IMR-90 (cell line): ENCODE measurements around the gene METTL4. TPM values are rescaled to one million over a fixed set of nuclear protein-coding genes. Genes with fewer than 3 reads are reported as not detected.

Experiments used
- ATAC-seq: fragments of 200-7000 bp; cut with Tn5 transposase; 2 replicates; pipeline ENCODE4 v1.9.1; 2020; ENCODE audit warnings: low read depth, mild to moderate bottlenecking, moderate library complexity
- BruUV-seq: library from RNA; stranded (reverse); fragments of 400-500 nt; replicated peaks from 2 replicates; lab custom pipeline; 2021; lab: Mats Ljungman, UMichigan
- CTCF ChIA-PET: fragments of 300-600 bp; formaldehyde crosslinking; extraction: SDS; loops from one replicate; lab custom pipeline; 2021; ENCODE audit warnings: antibody characterized with exemption; lab: Yijun Ruan, JAX
- POLR2A ChIA-PET: fragments of 300-600 bp; sonication (Branson Sonifier 250); formaldehyde crosslinking; loops from one replicate; lab custom pipeline; 2022; ENCODE audit warnings: antibody characterized with exemption; ENCODE audit not compliant: unreplicated experiment; lab: Charles Lee
- DNase-seq: peaks from one replicate; pipeline ENCODE4 v3.0.0; 2013
- H2AFZ ChIP-seq: replicated peaks from 2 replicates; pipeline ENCODE3; 2013; ENCODE audit warnings: low read length, mild to moderate bottlenecking; ENCODE audit not compliant: poor library complexity
- H2AK5ac ChIP-seq: 2 replicates; pipeline ENCODE4 v1.6.1; 2013; ENCODE audit warnings: low read depth, low read length, inconsistent platforms
- H2AK9ac ChIP-seq: replicated peaks from 2 replicates; pipeline ENCODE3; 2013; ENCODE audit warnings: mild to moderate bottlenecking, low read depth, low read length, moderate library complexity; ENCODE audit not compliant: poor library complexity
- H2BK120ac ChIP-seq: 2 replicates; pipeline ENCODE4 v1.6.1; 2013; ENCODE audit warnings: low read depth, low read length, inconsistent platforms
- H2BK15ac ChIP-seq: 3 replicates; pipeline ENCODE4 v1.6.1; 2013; ENCODE audit warnings: low read depth, low read length, inconsistent platforms
- H2BK20ac ChIP-seq: 2 replicates; pipeline ENCODE4 v1.6.1; 2013; ENCODE audit warnings: low read depth, mild to moderate bottlenecking, inconsistent platforms, low read length, moderate library complexity
- H2BK5ac ChIP-seq: 2 replicates; pipeline ENCODE4 v1.6.1; 2013; ENCODE audit warnings: mild to moderate bottlenecking, low read depth, low read length, inconsistent platforms; ENCODE audit not compliant: poor library complexity, severe bottlenecking
- H3K14ac ChIP-seq: replicated peaks from 2 replicates; pipeline ENCODE4 v1.6.1; 2013; ENCODE audit warnings: low read depth, low read length, inconsistent platforms
- H3K18ac ChIP-seq: 2 replicates; pipeline ENCODE4 v1.6.1; 2013; ENCODE audit warnings: low read depth, low read length, control low read depth
- H3K23ac ChIP-seq: 2 replicates; pipeline ENCODE4 v1.6.1; 2013; ENCODE audit warnings: low read depth, low read length, inconsistent platforms
- H3K27ac ChIP-seq: 2 replicates; pipeline ENCODE4 v1.5.1; 2013; ENCODE audit warnings: mild to moderate bottlenecking, control low read depth, low read length; ENCODE audit not compliant: insufficient read depth
- H3K27me3 ChIP-seq: 2 replicates; pipeline ENCODE4 v1.6.1; 2013; ENCODE audit warnings: low read length; ENCODE audit not compliant: control insufficient read depth, insufficient read depth
- H3K36me3 ChIP-seq: 2 replicates; pipeline ENCODE4 v1.6.1; 2013; ENCODE audit warnings: low read length, mixed read lengths; ENCODE audit not compliant: control insufficient read depth, insufficient read depth
- H3K4ac ChIP-seq: 2 replicates; pipeline ENCODE4 v1.6.1; 2013; ENCODE audit warnings: low read depth, low read length, inconsistent platforms
- H3K4me1 ChIP-seq: 2 replicates; pipeline ENCODE4 v1.6.1; 2013; ENCODE audit warnings: low read length, mixed read lengths; ENCODE audit not compliant: control insufficient read depth, insufficient read depth
- H3K4me2 ChIP-seq: 2 replicates; pipeline ENCODE4 v1.6.1; 2013; ENCODE audit warnings: low read depth, mild to moderate bottlenecking, control low read depth, low read length, moderate library complexity
- H3K4me3 ChIP-seq: 2 replicates; pipeline ENCODE4 v1.5.1; 2013; ENCODE audit warnings: low read depth, mild to moderate bottlenecking, control low read depth, low read length, moderate library complexity; ENCODE audit not compliant: insufficient read depth
- H3K56ac ChIP-seq: 2 replicates; pipeline ENCODE4 v1.6.1; 2013; ENCODE audit warnings: low read length, inconsistent platforms; ENCODE audit not compliant: insufficient read depth; ENCODE audit errors: extremely low read depth
- H3K79me1 ChIP-seq, 2 experiments: 2 replicates each; pipeline ENCODE4 v1.6.1; 2013; ENCODE audit warnings: low read length in 2 of 2, inconsistent platforms in 1 of 2, low read depth in 1 of 2
- H3K9ac ChIP-seq: 2 replicates; pipeline ENCODE4 v1.6.1; 2013; ENCODE audit warnings: low read depth, low read length, control low read depth
- H3K9me1 ChIP-seq: 2 replicates; pipeline ENCODE4 v1.6.1; 2013; ENCODE audit warnings: low read length, inconsistent platforms; ENCODE audit not compliant: insufficient read depth
- H3K9me3 ChIP-seq: 2 replicates; pipeline ENCODE4 v1.6.1; 2013; ENCODE audit warnings: low read length; ENCODE audit not compliant: control insufficient read depth, insufficient read depth
- H4K20me1 ChIP-seq: 2 replicates; pipeline ENCODE4 v1.6.1; 2013; ENCODE audit warnings: low read length, inconsistent platforms; ENCODE audit not compliant: insufficient read depth
- H4K5ac ChIP-seq: 2 replicates; pipeline ENCODE4 v1.6.1; 2013; ENCODE audit warnings: mild to moderate bottlenecking, low read depth, low read length, control low read depth
- H4K8ac ChIP-seq, 2 experiments: 2 replicates each; pipeline ENCODE4 v1.6.1; 2013; ENCODE audit warnings: low read depth in 2 of 2, low read length in 2 of 2, control low read depth in 1 of 2, inconsistent platforms in 1 of 2
- H4K91ac ChIP-seq: 2 replicates; pipeline ENCODE4 v1.6.1; 2013; ENCODE audit warnings: low read depth, low read length, inconsistent platforms; ENCODE audit not compliant: insufficient read depth
- BHLHE40 ChIP-seq: fragments of 150-350 bp; IDR thresholded peaks from 2 replicates; pipeline ENCODE4 v1.6.1; 2016; ENCODE audit warnings: mild to moderate bottlenecking, low read depth, low read length
- MAZ ChIP-seq: IDR thresholded peaks from 2 replicates; pipeline ENCODE4 v1.6.1; 2012; ENCODE audit warnings: low read depth, mild to moderate bottlenecking, low read length, improper control_type of control experiment, moderate library complexity, borderline replicate concordance
- RAD21 ChIP-seq: IDR thresholded peaks from 2 replicates; pipeline ENCODE4 v1.6.1; 2012; ENCODE audit warnings: low read length, improper control_type of control experiment
- SMC3 ChIP-seq: fragments of 150-350 bp; IDR thresholded peaks from 2 replicates; pipeline ENCODE4 v1.6.1; 2016; ENCODE audit warnings: low read depth, mild to moderate bottlenecking, antibody characterized with exemption, low read length, moderate library complexity
- WGBS, 2 experiments: methylation state at CpG; one replicate each; pipeline versions ENCODE4 v1.1.5 to v1.1.7; 2013; ENCODE audit warnings: missing lambda C conversion rate in 2 of 2; ENCODE audit not compliant: insufficient read length in 1 of 2; ENCODE audit errors: extremely low coverage in 2 of 2; 5-methylcytosine and 5-hydroxymethylcytosine counted together
- dilution Hi-C: fragments of 300-500 bp; cut with HindIII; formaldehyde crosslinking; loops from one replicate; pipeline ENCODE4 v1.14.3; 2018; ENCODE audit warnings: low sequenced_read_pairs; ENCODE audit not compliant: unreplicated experiment
- in situ Hi-C: fragments of 300-500 bp; cut with MboI; formaldehyde crosslinking; loops from 3 replicates; pipeline ENCODE4 v1.14.3; 2019; ENCODE audit warnings: low sequenced_read_pairs, inconsistent platforms, mixed read lengths
- intact Hi-C: fragments of 100-400 bp; cut with micrococcal nuclease; formaldehyde crosslinking; loops from 2 replicates; pipeline ENCODE4 v1.10.0; 2022
- polyA plus RNA-seq, 3 experiments: library from polyadenylated mRNA; depleted of rRNA; stranded (reverse); fragments of >200 nt; gene quantifications; 2 replicates each; pipeline ENCODE4 v1.2.3, GENCODE V29; 2012; ENCODE audit warnings: low replicate concordance in 1 of 3
- total RNA-seq: library from RNA; depleted of rRNA; stranded (reverse); fragments of >200 nt; gene quantifications from 2 replicates; pipeline ENCODE4 v1.2.3, GENCODE V29; 2012
- TF ChIP-seq, protein P1 (sequence below): fragments of 150-350 bp; IDR thresholded peaks from 2 replicates; pipeline ENCODE4 v1.6.1; 2017; ENCODE audit warnings: mild to moderate bottlenecking, antibody characterized with exemption, low read length, low read depth

The METTL4 gene
- total and polyA plus RNA-seq, 2 of the 4 experiments (the other 2 are of a cell fraction) = 4.9 to 5.4 TPM

DNA sequence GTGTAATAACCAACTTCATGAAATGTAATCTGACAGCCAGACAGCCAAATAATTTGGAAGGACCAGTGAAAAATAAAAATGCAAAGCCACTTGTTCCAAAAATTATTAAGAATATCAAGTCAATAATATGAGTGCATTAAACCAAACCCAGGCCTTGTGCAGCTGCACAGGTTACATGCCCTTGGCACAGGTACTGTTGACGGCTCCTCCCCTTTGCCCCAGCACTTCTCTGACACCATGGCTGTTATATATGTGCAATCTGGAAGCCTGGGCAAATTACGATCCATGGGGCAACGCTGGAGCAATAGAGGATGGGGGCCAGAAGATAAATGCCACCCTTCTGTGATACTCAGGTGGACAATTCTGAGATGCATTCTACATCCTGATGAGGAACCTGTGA lies 68.9 kb downstream of the METTL4 start:
- ChIA-PET CTCF (no interaction called here), POLR2A (no interaction called here)
- H3K4me3 ChIP-seq = no peak overlapping the region
- WGBS, 2 experiments = 42% methylated on average over 2 of the region's 3 CpGs; no CpG with 5 or more reads in 1 of the 2 experiments
- H3K4me2 ChIP-seq = no peak overlapping the region
- H2BK15ac ChIP-seq = no peak overlapping the region
- ATAC-seq (no peak), DNase-seq (no peak)
- H2BK20ac ChIP-seq = no peak overlapping the region
- H3K9me1 ChIP-seq = no peaks in the 10 kb centered on the region
- H2BK120ac ChIP-seq = no peak overlapping the region
- H3K18ac ChIP-seq = no peak overlapping the region
- H3K36me3 ChIP-seq = no peaks in the 10 kb centered on the region
- H3K23ac ChIP-seq = no peak overlapping the region
- no peaks in the 10 kb centered on the region for H3K9me3 ChIP-seq
- H4K5ac ChIP-seq = no peak overlapping the region
- H3K56ac ChIP-seq = no peak overlapping the region
- BruUV-seq = no TSS peak
- no peak overlapping the region for H2AK5ac ChIP-seq
- intact Hi-C loops = no loop called here
- no peaks in the 10 kb centered on the region for H3K79me1 ChIP-seq
- H3K4me1 ChIP-seq = no peaks in the 10 kb centered on the region
- H2BK5ac ChIP-seq = no peak overlapping the region
- in situ Hi-C loops = no loop called here
- TF ChIP-seq MAZ = no peak
- TF ChIP-seq SMC3 = no peak
- TF ChIP-seq BHLHE40 = no peak
- TF ChIP-seq, protein P1, sequence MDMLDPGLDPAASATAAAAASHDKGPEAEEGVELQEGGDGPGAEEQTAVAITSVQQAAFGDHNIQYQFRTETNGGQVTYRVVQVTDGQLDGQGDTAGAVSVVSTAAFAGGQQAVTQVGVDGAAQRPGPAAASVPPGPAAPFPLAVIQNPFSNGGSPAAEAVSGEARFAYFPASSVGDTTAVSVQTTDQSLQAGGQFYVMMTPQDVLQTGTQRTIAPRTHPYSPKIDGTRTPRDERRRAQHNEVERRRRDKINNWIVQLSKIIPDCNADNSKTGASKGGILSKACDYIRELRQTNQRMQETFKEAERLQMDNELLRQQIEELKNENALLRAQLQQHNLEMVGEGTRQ = no peak
- no peak for TF ChIP-seq RAD21
- H2AK9ac ChIP-seq = no peak overlapping the region
- no peak overlapping the region for H3K4ac ChIP-seq
- no peak overlapping the region for H3K27ac ChIP-seq
- no peak overlapping the region for H3K14ac ChIP-seq
- no peak overlapping the region for H3K9ac ChIP-seq
- dilution Hi-C loops = no loop called here
- H4K91ac ChIP-seq = no peak overlapping the region
- no peak overlapping the region for H2AFZ ChIP-seq
- no peaks in the 10 kb centered on the region for H3K27me3 ChIP-seq
- no peak overlapping the region for H4K8ac ChIP-seq
- H4K20me1 ChIP-seq = no peaks in the 10 kb centered on the region
